Fibroblast of villous mesenchyme (primary cell): ENCODE measurements around the gene ZFR2. TPM values are rescaled to one million over a fixed set of nuclear protein-coding genes. Genes with fewer than 3 reads are reported as not detected.

ENCODE experiments used
- DNase-seq: peaks from one replicate; pipeline ENCODE4 v3.0.0-alpha.2; 2010; ENCODE audit warnings: low read depth
- H3K4me3 ChIP-seq: 2 replicates; pipeline ENCODE4 v1.5.1; 2011; ENCODE audit warnings: low read depth, mild to moderate bottlenecking, low read length
- CTCF ChIP-seq: IDR thresholded peaks from 2 replicates; pipeline ENCODE4 v1.5.1; 2012; ENCODE audit warnings: low read depth, mild to moderate bottlenecking, low read length; ENCODE audit not compliant: insufficient read depth
- total RNA-seq: library from RNA; depleted of rRNA; stranded (reverse); fragments of >200 nt; gene quantifications from 2 replicates; pipeline ENCODE4 v1.2.3, GENCODE V29; 2012

Gene ZFR2
- total RNA-seq, 1 donor, result not detected

GRCh38 chr19:3832001-3832400 lies 36.8 kb downstream of the ZFR2 start:
- no peak overlapping the region for H3K4me3 ChIP-seq
- no peak for DNase-seq
- no peak for TF ChIP-seq CTCF

- no peak overlapping the region for H3K4me3 ChIP-seq
- no peak for DNase-seq
- no peak for TF ChIP-seq CTCF
Observed at GRCh38 chr19:3831601-3832000, 37.2 kb downstream of the ZFR2 start.

GRCh38 chr19:3830621-3831589 lies 37.9 kb downstream of the ZFR2 start:
- DNase-seq, result no peak
- no peak overlapping the region for H3K4me3 ChIP-seq
- no peak for TF ChIP-seq CTCF

GRCh38 chr19:3827306-3827705 lies 41.5 kb downstream of the ZFR2 start:
- no peak overlapping the region for H3K4me3 ChIP-seq
- TF ChIP-seq CTCF, result no peak
- DNase-seq, result no peak

- H3K4me3 ChIP-seq, result no peak overlapping the region
- TF ChIP-seq CTCF, result no peak
- DNase-seq, result no peak
Observed at GRCh38 chr19:3826163-3826562, 42.7 kb downstream of the ZFR2 start.

- no peak for TF ChIP-seq CTCF
- DNase-seq, result no peak
- no peak overlapping the region for H3K4me3 ChIP-seq
Observed at GRCh38 chr19:3825286-3825956, 43.4 kb downstream of the ZFR2 start.
